Loucy (cell line): ENCODE results near the gene EPHB3.

Experiments used
- H2AFZ ChIP-seq: fragments of 200-600 bp; sonication (generic); 2 replicates; pipeline ENCODE4 v1.6.0; 2016; ENCODE audit warnings: antibody characterized with exemption, mild to moderate bottlenecking, low read length, moderate library complexity
- H3F3A ChIP-seq: fragments of 200-600 bp; 2 replicates; pipeline ENCODE4 v1.6.0; 2016; ENCODE audit warnings: antibody characterized with exemption, low read depth, mild to moderate bottlenecking
- H3K27me3 ChIP-seq: fragments of 200-600 bp; sonication (generic); 2 replicates; pipeline ENCODE4 v1.6.1; 2014; ENCODE audit warnings: low read length, mild to moderate bottlenecking; ENCODE audit not compliant: insufficient read depth, poor library complexity, severe bottlenecking
- H3K36me3 ChIP-seq: fragments of 200-600 bp; sonication (generic); 2 replicates; pipeline ENCODE4 v1.6.1; 2016; ENCODE audit warnings: low read length; ENCODE audit not compliant: insufficient read depth
- H3K4me1 ChIP-seq: fragments of 200-600 bp; sonication (generic); 2 replicates; pipeline ENCODE4 v1.5.1; 2014; ENCODE audit warnings: low read length, mild to moderate bottlenecking; ENCODE audit not compliant: insufficient read depth, poor library complexity, severe bottlenecking
- H3K4me2 ChIP-seq: fragments of 200-600 bp; sonication (generic); 2 replicates; pipeline ENCODE4 v1.6.0; 2014; ENCODE audit warnings: antibody characterized with exemption, low read length, low read depth, mild to moderate bottlenecking; ENCODE audit not compliant: poor library complexity, severe bottlenecking
- H3K4me3 ChIP-seq: fragments of 200-600 bp; sonication (generic); 2 replicates; pipeline ENCODE4 v1.5.1; 2014; ENCODE audit warnings: low read length, mild to moderate bottlenecking, mixed read lengths; ENCODE audit not compliant: poor library complexity, severe bottlenecking
- H3K79me2 ChIP-seq: fragments of 200-600 bp; sonication (generic); 2 replicates; pipeline ENCODE4 v1.6.1; 2014; ENCODE audit warnings: low read length; ENCODE audit not compliant: insufficient read depth
- H3K9ac ChIP-seq: fragments of 200-600 bp; sonication (generic); 2 replicates; pipeline ENCODE4 v1.6.0; 2014; ENCODE audit warnings: mild to moderate bottlenecking, low read depth, low read length, moderate library complexity; ENCODE audit not compliant: poor library complexity, severe bottlenecking
- H3K9me2 ChIP-seq: fragments of 200-600 bp; sonication (generic); replicated peaks from 2 replicates; pipeline ENCODE4 v1.6.1; 2016; ENCODE audit warnings: low read depth, low read length, mixed read lengths
- H3K9me3 ChIP-seq: fragments of 200-600 bp; sonication (generic); 2 replicates; pipeline ENCODE4 v1.6.1; 2014; ENCODE audit warnings: mild to moderate bottlenecking, antibody characterized with exemption, low read length, low read depth; ENCODE audit not compliant: insufficient read depth
- H4K20me1 ChIP-seq: fragments of 200-600 bp; sonication (generic); 2 replicates; pipeline ENCODE4 v1.6.0; 2014; ENCODE audit warnings: antibody characterized with exemption, low read length, mild to moderate bottlenecking; ENCODE audit not compliant: insufficient read depth, poor library complexity, severe bottlenecking
- CTCF ChIP-seq: fragments of 200-600 bp; sonication (generic); conservative IDR thresholded peaks from 2 replicates; pipeline ENCODE4 v1.5.1; 2014; ENCODE audit warnings: mild to moderate bottlenecking, antibody characterized with exemption, low read length
- EZH2phosphoT487 ChIP-seq: fragments of 200-600 bp; IDR thresholded peaks from 2 replicates; pipeline ENCODE4 v1.6.1; 2018; ENCODE audit warnings: antibody characterized with exemption, mild to moderate bottlenecking, moderate library complexity, borderline replicate concordance

EPHB3 gene

GRCh38 chr3:184553385-184553784, 8.2 kb upstream of the EPHB3 start:
- no peaks in the 10 kb centered on the region for H3K36me3 ChIP-seq
- H2AFZ ChIP-seq = no peak overlapping the region
- no peaks in the 10 kb centered on the region for H3K27me3 ChIP-seq
- H3K4me1 ChIP-seq = no peaks in the 10 kb centered on the region
- no peaks in the 10 kb centered on the region for H3F3A ChIP-seq
- H3K9me3 ChIP-seq = no peaks in the 10 kb centered on the region
- no peaks in the 10 kb centered on the region for H3K9me2 ChIP-seq
- no peak overlapping the region for H3K4me3 ChIP-seq
- no peaks in the 10 kb centered on the region for H3K79me2 ChIP-seq
- no peak overlapping the region for H3K9ac ChIP-seq
- H4K20me1 ChIP-seq = no peaks in the 10 kb centered on the region
- TF ChIP-seq EZH2phosphoT487 (no peak), CTCF (no peak)
- H3K4me2 ChIP-seq = no peak overlapping the region

DNA sequence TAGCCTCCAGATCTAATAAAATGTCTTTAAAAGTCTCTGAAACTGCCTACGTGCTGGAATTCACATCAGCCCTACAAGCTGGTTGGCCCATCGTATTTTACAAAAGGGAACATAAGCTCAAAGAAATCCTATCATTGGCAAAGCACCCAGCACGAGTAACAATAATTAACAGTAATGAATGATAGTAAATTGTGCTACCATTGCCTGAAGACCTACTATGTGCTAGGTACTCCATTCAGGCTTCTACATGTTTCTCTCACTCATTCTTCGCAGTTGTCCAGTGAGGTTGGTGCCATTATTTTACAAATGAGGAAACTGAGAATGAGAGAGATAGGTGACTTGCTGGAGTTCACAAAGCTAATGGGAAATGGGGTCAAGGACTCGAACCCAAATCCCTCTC, 7.1 kb upstream of the EPHB3 start:
- Histone ChIP-seq H3K79me2 (no peaks in the 10 kb centered on the region), H3K9me2 (no peaks in the 10 kb centered on the region), H3F3A (no peaks in the 10 kb centered on the region), H3K9me3 (no peaks in the 10 kb centered on the region), H3K4me3 (no peak overlapping the region), H3K36me3 (no peaks in the 10 kb centered on the region), H3K4me1 (no peaks in the 10 kb centered on the region), H2AFZ (no peak overlapping the region), H3K27me3 (no peaks in the 10 kb centered on the region), H4K20me1 (no peaks in the 10 kb centered on the region), H3K4me2 (no peak overlapping the region), H3K9ac (no peak overlapping the region)
- TF ChIP-seq EZH2phosphoT487 (no peak), CTCF (no peak)

DNA sequence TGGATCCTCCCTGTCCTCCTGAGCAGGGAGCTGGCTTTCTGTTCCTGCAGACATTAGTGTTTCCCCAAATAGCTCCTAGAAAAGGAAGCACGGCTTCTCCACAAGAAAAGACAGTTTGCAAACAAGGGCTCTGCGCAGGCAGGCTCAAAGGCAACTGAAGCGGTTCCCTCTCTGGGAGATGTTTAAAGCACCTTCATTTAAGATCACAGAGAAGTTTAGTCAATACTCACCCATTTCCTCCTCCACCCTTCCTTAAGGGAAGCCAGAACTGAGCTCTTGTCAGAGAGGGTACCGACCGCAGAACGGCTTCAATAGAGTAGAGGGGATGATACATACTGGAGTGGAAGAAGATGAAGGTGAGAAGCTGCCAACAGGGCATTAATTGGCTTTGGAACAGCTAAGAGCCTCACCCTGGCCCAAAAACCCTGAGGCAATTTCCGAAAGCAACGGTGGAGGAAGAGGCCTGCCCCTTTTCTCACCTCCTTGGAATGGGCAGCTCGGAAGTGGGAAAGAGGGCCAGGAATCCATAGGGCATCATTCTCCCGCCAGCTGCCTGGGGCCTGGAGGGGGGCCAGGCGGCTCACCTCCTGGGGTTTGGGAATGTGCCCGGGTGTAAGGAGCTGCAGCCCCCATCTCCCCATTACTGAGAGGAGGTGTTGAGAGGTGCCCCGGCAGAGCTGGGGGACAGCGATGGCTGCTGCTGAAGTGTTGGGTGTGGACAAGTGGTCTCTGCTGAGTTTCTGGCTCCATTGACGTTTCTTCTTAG, 4.8 kb upstream of the EPHB3 start:
- Histone ChIP-seq H3K27me3 (no peaks in the 10 kb centered on the region), H3K9me3 (no peaks in the 10 kb centered on the region), H3K9ac (no peak overlapping the region), H3K79me2 (no peaks in the 10 kb centered on the region), H2AFZ (no peak overlapping the region), H3K36me3 (no peaks in the 10 kb centered on the region), H3K4me2 (no peak overlapping the region), H4K20me1 (no peaks in the 10 kb centered on the region), H3K4me1 (peaks cover 3% of the 10 kb centered on the region), H3K4me3 (no peak overlapping the region), H3F3A (no peaks in the 10 kb centered on the region), H3K9me2 (no peaks in the 10 kb centered on the region)
- no peak for TF ChIP-seq CTCF
- no peak for TF ChIP-seq EZH2phosphoT487
